ENCODE results near the gene ASB5.

- TF ChIP-seq POLR2A (IDR thresholded peaks at IDR 0.05; ENCODE audit: control extremely low read depth in 1 of 2, low read depth in 2 of 2, low read length in 2 of 2) (no peak), RAD21 (IDR thresholded peaks at IDR 0.05 in 1 of 2, conservative IDR thresholded peaks at IDR 0.05 in 1 of 2; ENCODE audit: low read depth in 2 of 2, low read length in 2 of 2) (no peak), CTCF (IDR thresholded peaks at IDR 0.05; ENCODE audit: control extremely low read depth in 1 of 3, insufficient read depth in 1 of 3, low read depth in 1 of 3, low read length in 3 of 3) (no peak), SIRT6 (IDR thresholded peaks at IDR 0.05; ENCODE audit: low read length) (no peak), EP300 (IDR thresholded peaks at IDR 0.05; ENCODE audit: borderline replicate concordance in 1 of 2, low read depth in 2 of 2, low read length in 2 of 2) (no peak), SIN3A (conservative IDR thresholded peaks at IDR 0.05 in 1 of 2, IDR thresholded peaks at IDR 0.05 in 1 of 2; ENCODE audit: low read depth in 1 of 2, low read length in 2 of 2) (no peak), BACH1 (IDR thresholded peaks at IDR 0.05; ENCODE audit: low read length) (no peak), MAFK (IDR thresholded peaks at IDR 0.05; ENCODE audit: low read depth, low read length) (no peak), JUND (IDR thresholded peaks at IDR 0.05; ENCODE audit: low read length) (no peak), TAF1 (IDR thresholded peaks at IDR 0.05; ENCODE audit: low read depth, low read length) (no peak)
These were observed 46.9 kb downstream of the ASB5 start for GRCh38 chr4:176222149-176222548.

Measured in H1 (cell line).